Stomach (tissue), 4 donors: ENCODE results near the gene RPL3.

ENCODE experiments used
- EP300 ChIP-seq: sonication (generic); formaldehyde crosslinking; IDR thresholded peaks from one replicate; pipeline ENCODE4 v1.6.1; 2017; ENCODE audit warnings: antibody characterized with exemption
- POLR2AphosphoS5 ChIP-seq, 3 donors: sonication (generic); formaldehyde crosslinking; IDR thresholded peaks; one replicate each; pipeline ENCODE4 v1.6.1; 2016; ENCODE audit warnings: antibody characterized with exemption in 3 of 3
- TF ChIP-seq, protein P1 (sequence below), 7 experiments: fragments of 450-650 bp in 4 of 7; fragments of 200-600 bp in 3 of 7; sonication (generic) in 3 of 7; IDR thresholded peaks; one replicate each; pipeline ENCODE4 v1.5.1; 2016 to 2019; ENCODE audit warnings: antibody characterized with exemption in 7 of 7, control low read depth in 2 of 7, mild to moderate bottlenecking in 1 of 7

GRCh38 chr22:39316440-39317083 lies 2.9 kb downstream of the RPL3 start:
- TF ChIP-seq, protein P1, sequence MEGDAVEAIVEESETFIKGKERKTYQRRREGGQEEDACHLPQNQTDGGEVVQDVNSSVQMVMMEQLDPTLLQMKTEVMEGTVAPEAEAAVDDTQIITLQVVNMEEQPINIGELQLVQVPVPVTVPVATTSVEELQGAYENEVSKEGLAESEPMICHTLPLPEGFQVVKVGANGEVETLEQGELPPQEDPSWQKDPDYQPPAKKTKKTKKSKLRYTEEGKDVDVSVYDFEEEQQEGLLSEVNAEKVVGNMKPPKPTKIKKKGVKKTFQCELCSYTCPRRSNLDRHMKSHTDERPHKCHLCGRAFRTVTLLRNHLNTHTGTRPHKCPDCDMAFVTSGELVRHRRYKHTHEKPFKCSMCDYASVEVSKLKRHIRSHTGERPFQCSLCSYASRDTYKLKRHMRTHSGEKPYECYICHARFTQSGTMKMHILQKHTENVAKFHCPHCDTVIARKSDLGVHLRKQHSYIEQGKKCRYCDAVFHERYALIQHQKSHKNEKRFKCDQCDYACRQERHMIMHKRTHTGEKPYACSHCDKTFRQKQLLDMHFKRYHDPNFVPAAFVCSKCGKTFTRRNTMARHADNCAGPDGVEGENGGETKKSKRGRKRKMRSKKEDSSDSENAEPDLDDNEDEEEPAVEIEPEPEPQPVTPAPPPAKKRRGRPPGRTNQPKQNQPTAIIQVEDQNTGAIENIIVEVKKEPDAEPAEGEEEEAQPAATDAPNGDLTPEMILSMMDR (IDR thresholded peaks at IDR 0.05): peak in 5 of 7 experiments; percentile 77 to 85 (median 82)
- TF ChIP-seq EP300: no peak
- TF ChIP-seq POLR2AphosphoS5 (IDR thresholded peaks at IDR 0.05): peak; percentile 33 to 90 (median 41)
